Transverse colon (tissue), 4 donors: Measurements from ENCODE around the gene CDKN2B-AS1. TPM values are rescaled to one million over a fixed set of nuclear protein-coding genes. Genes with fewer than 3 reads are reported as not detected.

Experiments
- DNase-seq: peaks from one replicate; pipeline ENCODE4 v3.0.0-alpha.2; 2019
- H3K27ac ChIP-seq, 4 donors: fragments of 200-600 bp; sonication (generic); 2 replicates each; pipeline ENCODE4 v1.5.1; 2016 to 2018; ENCODE audit warnings: inconsistent platforms in 4 of 4
- H3K27me3 ChIP-seq: fragments of 200-600 bp; sonication (generic); 2 replicates; pipeline ENCODE4 v1.5.1; 2017; ENCODE audit warnings: inconsistent platforms
- H3K36me3 ChIP-seq, 4 donors: fragments of 200-600 bp; sonication (generic); 2 replicates each; pipeline ENCODE4 v1.5.1; 2017 to 2019; ENCODE audit warnings: inconsistent platforms in 4 of 4
- H3K4me1 ChIP-seq, 4 donors: fragments of 200-600 bp; sonication (generic); 2 replicates each; pipeline ENCODE4 v1.5.1; 2017 to 2020; ENCODE audit warnings: inconsistent platforms in 4 of 4
- H3K4me3 ChIP-seq, 4 donors: fragments of 200-600 bp; sonication (generic); 1 replicate in 1 of 4; 2 replicates in 3 of 4; pipeline versions ENCODE4 v1.5.1 to v1.6.1; 2017 to 2019; ENCODE audit warnings: inconsistent platforms in 4 of 4
- H3K9me3 ChIP-seq, 2 donors: fragments of 200-600 bp; sonication (generic); 2 replicates each; pipeline ENCODE4 v1.5.1; 2017 to 2019; ENCODE audit warnings: inconsistent platforms in 2 of 2
- EP300 ChIP-seq: sonication (generic); formaldehyde crosslinking; IDR thresholded peaks from one replicate; pipeline ENCODE4 v1.6.1; 2017; ENCODE audit warnings: antibody characterized with exemption, low read depth
- POLR2A ChIP-seq: fragments of 450-650 bp; IDR thresholded peaks from one replicate; pipeline ENCODE4 v1.6.1; 2016; ENCODE audit warnings: antibody characterized with exemption, mild to moderate bottlenecking, moderate library complexity
- POLR2AphosphoS5 ChIP-seq, 3 donors: sonication (generic); formaldehyde crosslinking; IDR thresholded peaks; one replicate each; pipeline ENCODE4 v1.6.1; 2016; ENCODE audit warnings: antibody characterized with exemption in 3 of 3
- WGBS, 2 donors: methylation state at CpG; one replicate each; pipeline ENCODE4 v1.1.5; 2018; ENCODE audit warnings: low coverage in 1 of 2; 5-methylcytosine and 5-hydroxymethylcytosine counted together
- in situ Hi-C, 4 donors: fragments of 200-750 bp; cut with MboI; loops; one replicate each; pipeline versions ENCODE4 v1.15.0 to v1.15.1; 2017; ENCODE audit warnings: low sequenced_read_pairs in 3 of 4, low pct_ligation_motif_present in 1 of 4, low pct_unique_long_range_greater_than_20kb in 1 of 4
- intact Hi-C: fragments of 100-400 bp; cut with DNase I; formaldehyde crosslinking; loops from one replicate; pipeline ENCODE4 v1.15.1; 2023; ENCODE audit warnings: low total_unique reads
- total RNA-seq, 4 donors: library from RNA; depleted of rRNA; stranded (reverse); fragments of >200 nt; gene quantifications; one replicate each; pipeline ENCODE4 v1.1.0, GENCODE V29; 2016
- TF ChIP-seq, protein P1 (sequence below), 5 experiments: fragments of 200-600 bp in 3 of 5; fragments of 450-650 bp in 2 of 5; sonication (generic) in 3 of 5; IDR thresholded peaks; 1 replicate in 2 of 5; 2 replicates in 3 of 5; pipeline ENCODE4 v1.5.1; 2016 to 2017; ENCODE audit warnings: antibody characterized with exemption in 5 of 5, inconsistent platforms in 3 of 5, mild to moderate bottlenecking in 2 of 5, moderate library complexity in 1 of 5

The CDKN2B-AS1 gene
- total RNA-seq, 4 donors from 2014 or later: 1.00 to 152 (median 46.0) TPM

DNA sequence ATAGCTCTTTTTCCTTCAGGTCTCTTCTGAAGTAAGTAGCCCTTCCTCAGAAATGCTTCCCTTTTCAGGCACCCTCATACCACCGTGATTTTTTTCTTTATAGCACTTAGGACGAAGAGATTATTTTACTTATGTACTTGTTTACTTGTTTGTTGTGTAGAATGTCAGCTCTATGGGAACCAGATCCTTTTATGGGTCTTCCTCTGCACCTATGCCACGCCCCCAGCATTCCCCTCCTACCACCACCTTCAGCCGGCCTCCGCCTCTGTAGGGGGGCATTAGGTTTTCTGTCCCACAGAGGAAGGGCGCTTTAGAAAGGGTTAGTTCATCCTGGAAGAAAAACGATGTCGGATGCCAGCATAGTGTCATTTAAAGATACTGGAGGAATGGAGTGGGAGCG, 1.8 kb downstream of the CDKN2B-AS1 start:
- Histone ChIP-seq H3K27me3 (peaks cover 46% of the 10 kb centered on the region), H3K4me1 (peaks cover 0 to 22% (median 12%) of the 10 kb centered on the region in 4 donors), H3K4me3 (no peak overlapping the region), H3K36me3 (no peaks in the 10 kb centered on the region), H3K27ac (no peak overlapping the region), H3K9me3 (no peaks in the 10 kb centered on the region)
- TF ChIP-seq POLR2AphosphoS5 (IDR thresholded peaks at IDR 0.05): no peak
- TF ChIP-seq EP300: no peak
- no peak for TF ChIP-seq POLR2A
- TF ChIP-seq, protein P1, sequence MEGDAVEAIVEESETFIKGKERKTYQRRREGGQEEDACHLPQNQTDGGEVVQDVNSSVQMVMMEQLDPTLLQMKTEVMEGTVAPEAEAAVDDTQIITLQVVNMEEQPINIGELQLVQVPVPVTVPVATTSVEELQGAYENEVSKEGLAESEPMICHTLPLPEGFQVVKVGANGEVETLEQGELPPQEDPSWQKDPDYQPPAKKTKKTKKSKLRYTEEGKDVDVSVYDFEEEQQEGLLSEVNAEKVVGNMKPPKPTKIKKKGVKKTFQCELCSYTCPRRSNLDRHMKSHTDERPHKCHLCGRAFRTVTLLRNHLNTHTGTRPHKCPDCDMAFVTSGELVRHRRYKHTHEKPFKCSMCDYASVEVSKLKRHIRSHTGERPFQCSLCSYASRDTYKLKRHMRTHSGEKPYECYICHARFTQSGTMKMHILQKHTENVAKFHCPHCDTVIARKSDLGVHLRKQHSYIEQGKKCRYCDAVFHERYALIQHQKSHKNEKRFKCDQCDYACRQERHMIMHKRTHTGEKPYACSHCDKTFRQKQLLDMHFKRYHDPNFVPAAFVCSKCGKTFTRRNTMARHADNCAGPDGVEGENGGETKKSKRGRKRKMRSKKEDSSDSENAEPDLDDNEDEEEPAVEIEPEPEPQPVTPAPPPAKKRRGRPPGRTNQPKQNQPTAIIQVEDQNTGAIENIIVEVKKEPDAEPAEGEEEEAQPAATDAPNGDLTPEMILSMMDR (IDR thresholded peaks at IDR 0.05): no peak
- intact Hi-C loops: no loop called here
- in situ Hi-C loops: loop anchor here in 2 of 4 donors (25.0 kb wide), 1 partner anchor 241 kb away; no protein-coding TSS in a partner anchor
- DNase-seq: no peak
- 68 to 73% methylated on average over 7 to 9 of the region's 9 CpGs for WGBS, 2 donors

DNA sequence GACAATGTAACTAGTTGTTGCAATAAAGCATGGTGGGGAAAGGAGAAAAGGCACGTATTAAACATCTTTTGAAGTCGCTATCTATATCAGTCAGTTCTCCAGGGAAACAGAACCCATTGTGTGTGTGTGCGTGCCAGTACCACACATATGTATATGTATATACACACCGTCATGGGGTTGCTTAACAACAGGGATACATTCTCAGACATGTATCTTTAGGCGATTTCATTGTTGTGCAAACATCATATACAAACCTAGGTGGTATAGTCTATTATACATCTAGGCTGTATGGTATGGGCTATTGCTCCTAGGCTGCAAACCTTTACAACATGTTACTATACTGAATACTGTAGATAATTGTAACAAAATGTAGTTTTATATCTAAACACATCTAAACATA, 2.3 kb downstream of the CDKN2B-AS1 start:
- in situ Hi-C loops: loop anchor here in 2 of 4 donors (25.0 kb wide), 1 partner anchor 240 kb away; no protein-coding TSS in a partner anchor
- 83 to 86% methylated on average over 5 of the region's 5 CpGs for WGBS, 2 donors
- Histone ChIP-seq H3K4me3 (no peak overlapping the region), H3K4me1 (peaks cover 0 to 22% (median 12%) of the 10 kb centered on the region in 4 donors), H3K9me3 (no peaks in the 10 kb centered on the region), H3K27ac (no peak overlapping the region), H3K27me3 (peaks cover 45% of the 10 kb centered on the region), H3K36me3 (no peaks in the 10 kb centered on the region)
- intact Hi-C loops: no loop called here
- TF ChIP-seq EP300 (no peak), POLR2A (no peak), POLR2AphosphoS5 (IDR thresholded peaks at IDR 0.05) (no peak)
- TF ChIP-seq, protein P1 (IDR thresholded peaks at IDR 0.05): no peak
- no peak for DNase-seq

DNA sequence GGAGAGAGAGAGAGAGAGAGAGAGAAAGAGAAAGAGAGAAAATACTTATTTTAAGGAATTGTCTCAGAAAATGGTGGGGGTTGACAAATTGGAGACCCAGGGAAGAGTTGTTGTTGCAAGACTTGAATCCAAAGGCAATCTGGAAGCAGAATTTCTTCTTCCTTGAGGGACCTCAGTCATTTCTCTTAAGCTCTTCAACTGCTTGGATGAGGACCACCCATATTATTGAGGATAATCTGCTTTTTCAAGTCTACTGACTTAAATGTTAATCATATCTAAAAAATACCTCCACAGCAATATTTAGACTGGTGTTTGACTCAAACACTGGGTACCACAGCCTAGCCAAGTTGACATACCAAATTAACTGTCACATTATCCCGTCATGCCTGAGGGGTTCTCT, 2.9 kb downstream of the CDKN2B-AS1 start:
- in situ Hi-C loops: loop anchor here in 2 of 4 donors (25.0 kb wide), 1 partner anchor 240 kb away; no protein-coding TSS in a partner anchor

GRCh38 chr9:21998026-21998425, 3.4 kb downstream of the CDKN2B-AS1 start:
- H3K27me3 ChIP-seq: peaks cover 44% of the 10 kb centered on the region
- in situ Hi-C loops: loop anchor here in 2 of 4 donors (25.0 kb wide), 1 partner anchor 239 kb away; no protein-coding TSS in a partner anchor

More for the DNA sequence above, 2.9 kb downstream of the CDKN2B-AS1 start:
- Histone ChIP-seq H3K4me3 (no peak overlapping the region), H3K36me3 (no peaks in the 10 kb centered on the region), H3K9me3 (no peaks in the 10 kb centered on the region), H3K4me1 (peaks cover 0 to 22% (median 12%) of the 10 kb centered on the region in 4 donors), H3K27me3 (peaks cover 44% of the 10 kb centered on the region), H3K27ac (no peak overlapping the region)
- 89 to 100% methylated on average over 1 of the region's 1 CpG for WGBS, 2 donors
- no peak for DNase-seq
- TF ChIP-seq, protein P1 (IDR thresholded peaks at IDR 0.05): no peak
- TF ChIP-seq POLR2A (no peak), EP300 (no peak), POLR2AphosphoS5 (IDR thresholded peaks at IDR 0.05) (no peak)
- intact Hi-C loops: no loop called here

More at GRCh38 chr9:21998026-21998425, 3.4 kb downstream of the CDKN2B-AS1 start:
- Histone ChIP-seq H3K27ac (no peak overlapping the region), H3K9me3 (no peaks in the 10 kb centered on the region), H3K4me1 (peaks cover 0 to 21% (median 12%) of the 10 kb centered on the region in 4 donors), H3K4me3 (no peak overlapping the region), H3K36me3 (no peaks in the 10 kb centered on the region)
- DNase-seq: no peak
- TF ChIP-seq EP300 (no peak), POLR2AphosphoS5 (IDR thresholded peaks at IDR 0.05) (no peak), POLR2A (no peak)
- TF ChIP-seq, protein P1 (IDR thresholded peaks at IDR 0.05): no peak
- intact Hi-C loops: no loop called here
- WGBS, 2 donors: 90 to 91% methylated on average over 2 of the region's 2 CpGs
